ENCODE measurements around the gene SMIM38.

- TF ChIP-seq POLR2AphosphoS5 (IDR thresholded peaks at IDR 0.05; ENCODE audit: borderline replicate concordance, low read depth, low read length) (no peak), EZH2 (IDR thresholded peaks at IDR 0.05) (no peak), FOXP2 (optimal IDR thresholded peaks at IDR 0.05; ENCODE audit: control extremely low read depth, extremely low read length, insufficient read depth) (no peak)
These were observed 40.4 kb downstream of the SMIM38 start for GRCh38 chr11:69195824-69196782.
